DMS53 treated with DMSO at 0.1 percent for 48 hours (cell line): ENCODE results near the gene TMC7.
A peak's percentile ranks its signal among the peaks of the same experiment; 100 is the strongest.
"Not testable (repeated sequence)": the region's sequence is repeated elsewhere in the genome, so short reads cannot be mapped to it uniquely, and the experiment has no call there.

ENCODE experiments used
- DNase-seq: peaks from one replicate; lab custom pipeline; 2025; ENCODE audit not compliant: unreplicated experiment; lab: John Stamatoyannopoulos, UW

TMC7 gene

DNA sequence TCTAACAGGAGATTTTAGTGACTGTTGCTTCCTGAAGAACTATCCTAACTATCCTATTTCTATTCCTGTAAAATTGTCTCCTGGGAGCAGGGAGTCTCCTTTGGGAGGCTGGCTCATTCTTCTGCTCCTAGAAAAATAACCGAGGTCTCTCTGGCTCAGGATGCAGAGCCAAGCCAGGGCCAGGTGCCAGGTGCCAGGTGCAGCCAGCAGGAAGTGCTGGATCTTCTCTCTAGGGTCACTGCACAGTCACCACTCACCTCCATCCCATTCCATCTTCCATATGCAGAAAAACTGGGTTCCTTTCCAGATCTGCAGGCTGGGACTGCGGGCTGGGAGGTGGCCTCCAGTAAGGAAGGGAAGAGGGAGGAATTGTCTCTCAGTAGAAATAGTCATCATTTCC is 3.8 kb upstream of the TMC7 start:
- peak; percentile 45 for DNase-seq

DNA sequence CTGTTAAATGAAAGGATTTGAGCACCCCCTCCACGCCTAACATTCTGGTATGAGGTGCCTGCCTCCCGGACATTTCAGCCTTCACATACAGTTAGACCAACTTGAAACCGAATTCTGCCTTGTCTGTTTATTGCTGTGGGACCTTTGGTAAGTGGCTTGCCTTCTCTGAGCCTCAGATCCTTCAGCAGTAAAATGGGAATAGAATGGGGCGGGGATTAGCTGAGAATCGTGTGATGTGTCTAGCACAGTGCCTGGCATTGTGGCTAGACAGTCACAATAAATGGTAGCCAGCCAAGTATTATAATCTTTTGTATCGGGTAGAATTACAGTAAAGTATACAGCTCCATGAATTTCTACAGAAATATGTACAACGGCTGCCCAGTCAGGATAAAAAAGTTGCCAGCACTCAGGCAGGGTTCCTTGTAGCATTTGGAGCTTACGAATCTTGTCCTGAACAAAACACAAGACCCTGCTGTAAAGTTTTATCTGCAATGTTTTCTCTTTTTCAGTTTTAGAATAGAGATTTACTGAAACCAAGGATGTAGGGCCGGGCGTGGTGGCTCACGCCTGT is 786 bp downstream of the TMC7 start:
- no peak for DNase-seq

DNA sequence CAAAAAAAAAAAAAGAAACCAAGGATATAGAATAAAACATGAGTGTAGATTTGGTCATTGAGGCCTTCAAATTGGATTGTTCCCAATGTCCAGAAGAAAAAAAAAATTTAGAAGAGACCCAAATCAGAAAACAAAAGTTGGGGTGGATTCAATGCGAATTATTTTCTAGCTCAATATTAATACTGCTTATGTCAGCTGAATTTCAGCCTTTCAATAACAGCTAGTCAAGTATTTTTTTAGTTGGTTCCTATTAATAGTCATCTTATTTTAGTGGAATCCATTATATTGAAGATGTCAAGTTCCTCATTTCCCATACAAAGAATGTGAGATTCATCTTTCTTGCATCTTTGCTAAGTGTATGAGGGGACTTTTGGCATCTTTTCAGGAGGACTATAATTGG is 1.5 kb downstream of the TMC7 start:
- not testable (repeated sequence) for DNase-seq

DNA sequence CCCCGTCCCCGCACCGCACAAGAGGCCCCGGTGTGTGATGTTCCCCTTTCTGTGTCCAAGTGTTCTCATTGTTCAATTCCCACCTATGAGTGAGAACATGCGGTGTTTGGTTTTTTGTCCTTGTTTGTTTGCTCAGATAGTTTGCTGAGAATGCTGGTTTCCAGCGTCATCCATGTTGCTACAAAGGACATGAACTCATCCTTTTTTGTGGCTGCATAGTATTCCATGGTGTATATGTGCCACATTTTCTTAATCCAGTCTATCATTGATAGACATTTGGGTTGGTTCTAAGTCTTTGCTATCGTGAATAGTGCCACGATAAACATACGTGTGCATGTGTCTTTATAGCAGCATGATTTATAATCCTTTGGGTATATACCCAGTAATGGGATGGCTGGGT is 8.0 kb downstream of the TMC7 start:
- DNase-seq = not testable (repeated sequence)

DNA sequence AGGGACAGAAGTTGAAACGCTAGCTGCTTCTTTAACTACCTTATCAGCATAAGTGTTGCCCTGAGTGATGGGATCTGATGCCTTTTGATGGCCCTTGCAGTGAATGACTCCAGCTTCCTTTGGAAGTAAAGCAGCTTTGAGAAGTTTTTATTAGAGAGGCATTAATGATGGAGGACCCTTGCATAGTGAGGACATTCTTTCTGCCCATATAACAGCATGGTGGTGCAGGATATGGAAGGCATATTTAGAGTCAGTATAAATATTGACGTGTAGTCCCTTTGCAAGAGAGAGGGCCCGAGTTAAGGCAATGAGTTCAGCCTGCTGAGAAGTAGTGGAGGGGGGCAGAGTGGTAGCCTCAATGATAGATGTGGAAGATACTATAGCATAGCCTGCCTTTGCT is 9.8 kb downstream of the TMC7 start:
- not testable (repeated sequence) for DNase-seq

DNA sequence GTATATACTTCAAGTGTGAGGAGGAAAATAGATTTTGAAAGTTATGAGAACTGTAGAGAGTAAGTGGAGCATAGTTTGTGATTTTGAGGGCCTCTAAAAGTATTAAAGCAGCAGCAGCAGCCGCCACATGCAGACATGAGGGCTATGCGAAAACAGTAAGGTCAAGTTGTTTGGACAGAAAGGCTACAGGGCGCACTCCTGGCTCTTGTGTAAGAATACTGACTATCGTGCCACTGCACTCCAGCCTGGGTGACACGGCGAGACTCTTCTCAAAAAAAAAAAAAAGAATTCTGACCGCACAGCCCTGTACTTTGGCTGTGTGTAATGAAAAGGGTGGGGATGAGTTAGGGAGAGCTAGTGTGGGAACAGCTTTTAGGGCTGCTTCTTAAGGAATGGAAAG is 10.4 kb downstream of the TMC7 start:
- not testable (repeated sequence) for DNase-seq

DNA sequence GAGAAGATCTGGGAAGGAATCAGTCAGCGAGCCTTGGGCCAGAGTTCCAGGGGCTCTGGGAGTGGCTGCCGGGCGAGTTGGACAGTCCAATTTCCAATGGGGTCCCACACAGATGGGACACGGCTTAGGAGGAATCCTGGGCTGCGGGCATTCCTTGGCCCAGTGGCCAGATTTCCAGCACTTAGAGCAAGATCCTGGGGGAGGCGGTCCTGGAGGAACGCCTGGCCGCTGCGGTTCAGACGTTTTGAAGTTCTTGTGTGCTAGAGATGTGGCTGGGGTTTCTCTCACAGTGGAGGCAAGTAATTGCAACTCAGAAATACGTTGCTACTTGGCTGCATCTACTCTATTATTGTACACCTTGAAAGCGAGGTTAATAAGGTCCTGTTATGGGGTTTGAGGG is 11.7 kb downstream of the TMC7 start:
- DNase-seq = not testable (repeated sequence)

DNA sequence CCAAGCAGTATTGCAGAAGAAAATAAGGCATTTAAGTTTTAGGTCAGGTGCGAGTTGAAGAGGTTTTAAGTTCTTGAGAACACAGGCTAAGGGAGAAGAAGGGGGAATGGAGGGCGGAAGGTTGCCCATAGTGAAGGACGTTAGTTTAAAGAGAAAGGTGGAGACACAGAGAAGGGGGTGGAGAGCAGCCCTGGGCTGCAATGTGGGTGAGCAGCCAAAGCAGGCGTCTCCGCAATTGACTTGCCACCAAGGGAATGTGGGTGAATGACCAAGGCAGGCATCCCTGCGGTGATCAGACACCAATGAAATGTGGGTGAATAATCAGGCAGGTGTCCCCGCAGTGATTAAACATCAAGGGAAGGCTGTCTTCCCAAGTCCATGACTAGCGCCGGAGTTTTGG is 12.8 kb downstream of the TMC7 start:
- not testable (repeated sequence) for DNase-seq

DNA sequence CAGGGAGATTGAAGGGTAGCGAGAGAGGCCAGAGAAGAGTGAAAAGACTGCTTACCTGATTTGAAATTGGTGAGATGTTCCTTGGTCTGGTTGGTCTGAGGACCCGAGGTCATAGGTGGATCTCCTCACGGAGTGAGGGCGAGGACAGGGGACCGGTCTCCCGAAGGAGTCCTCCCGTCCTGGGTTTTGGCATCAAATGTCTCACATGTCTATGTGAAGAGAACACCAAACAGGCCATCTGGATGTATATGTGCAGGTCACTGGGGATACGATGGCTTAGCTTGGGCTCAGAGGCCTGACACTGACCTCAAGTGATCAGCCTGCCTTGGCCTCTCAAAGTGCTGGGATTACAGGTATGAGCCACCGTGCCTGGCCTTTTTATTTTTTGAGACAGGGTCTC is 13.3 kb downstream of the TMC7 start:
- not testable (repeated sequence) for DNase-seq

DNA sequence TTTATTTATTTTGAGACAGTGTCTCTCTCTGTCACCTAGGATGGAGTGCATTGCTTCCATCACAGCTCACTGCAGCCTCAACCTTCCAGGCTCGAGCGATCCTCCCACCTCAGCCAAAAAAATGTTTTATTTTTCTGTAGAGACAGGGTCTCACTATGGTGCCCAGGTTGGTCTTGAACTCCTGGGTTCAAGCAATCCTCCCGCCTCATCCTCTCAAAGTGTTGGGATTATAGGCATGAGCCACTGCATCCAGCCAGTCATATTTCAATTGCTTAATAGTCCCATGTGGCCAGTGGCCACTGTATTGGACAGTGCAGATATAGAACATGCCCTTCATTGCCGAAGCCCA is 15.3 kb downstream of the TMC7 start:
- no peak for DNase-seq

DNA sequence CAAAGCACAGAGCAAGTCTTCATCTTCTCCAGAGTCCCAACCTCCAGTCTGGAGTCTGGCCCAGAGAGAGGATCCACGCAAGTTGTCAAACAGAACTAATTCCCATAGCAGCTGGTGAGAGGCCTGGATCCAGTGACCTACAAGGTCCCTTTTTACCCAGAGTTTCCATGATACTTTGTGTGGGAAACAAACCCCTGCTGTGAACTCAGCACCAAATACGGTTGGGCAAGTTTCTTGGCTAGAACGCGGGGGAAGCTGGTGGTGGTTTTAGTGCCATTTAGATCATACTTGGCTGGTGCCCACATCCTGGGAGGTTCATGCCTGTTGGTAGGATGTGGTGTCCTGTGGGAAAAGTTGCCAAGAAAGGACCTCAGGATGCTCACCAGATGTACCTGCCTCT is 18.1 kb downstream of the TMC7 start:
- no peak for DNase-seq

DNA sequence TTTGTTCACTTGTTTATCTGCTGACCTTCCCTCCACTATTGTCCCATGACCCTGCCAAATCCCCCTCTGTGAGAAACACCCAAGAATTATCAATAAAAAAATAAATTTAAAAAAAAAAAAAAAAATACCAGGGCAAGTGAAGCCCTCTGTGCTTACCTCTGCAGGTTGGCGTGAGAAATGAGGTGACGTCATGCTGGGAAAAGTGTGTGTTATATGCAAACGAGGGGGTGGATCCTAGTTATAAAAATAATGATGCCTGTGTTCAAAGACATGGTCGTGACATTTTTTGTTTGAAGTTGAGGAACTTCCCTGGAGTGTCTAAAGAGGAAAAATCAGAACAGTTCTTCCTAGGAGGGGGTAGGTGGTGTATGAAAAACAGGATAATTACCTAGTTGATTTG is 20.2 kb downstream of the TMC7 start:
- DNase-seq = no peak

DNA sequence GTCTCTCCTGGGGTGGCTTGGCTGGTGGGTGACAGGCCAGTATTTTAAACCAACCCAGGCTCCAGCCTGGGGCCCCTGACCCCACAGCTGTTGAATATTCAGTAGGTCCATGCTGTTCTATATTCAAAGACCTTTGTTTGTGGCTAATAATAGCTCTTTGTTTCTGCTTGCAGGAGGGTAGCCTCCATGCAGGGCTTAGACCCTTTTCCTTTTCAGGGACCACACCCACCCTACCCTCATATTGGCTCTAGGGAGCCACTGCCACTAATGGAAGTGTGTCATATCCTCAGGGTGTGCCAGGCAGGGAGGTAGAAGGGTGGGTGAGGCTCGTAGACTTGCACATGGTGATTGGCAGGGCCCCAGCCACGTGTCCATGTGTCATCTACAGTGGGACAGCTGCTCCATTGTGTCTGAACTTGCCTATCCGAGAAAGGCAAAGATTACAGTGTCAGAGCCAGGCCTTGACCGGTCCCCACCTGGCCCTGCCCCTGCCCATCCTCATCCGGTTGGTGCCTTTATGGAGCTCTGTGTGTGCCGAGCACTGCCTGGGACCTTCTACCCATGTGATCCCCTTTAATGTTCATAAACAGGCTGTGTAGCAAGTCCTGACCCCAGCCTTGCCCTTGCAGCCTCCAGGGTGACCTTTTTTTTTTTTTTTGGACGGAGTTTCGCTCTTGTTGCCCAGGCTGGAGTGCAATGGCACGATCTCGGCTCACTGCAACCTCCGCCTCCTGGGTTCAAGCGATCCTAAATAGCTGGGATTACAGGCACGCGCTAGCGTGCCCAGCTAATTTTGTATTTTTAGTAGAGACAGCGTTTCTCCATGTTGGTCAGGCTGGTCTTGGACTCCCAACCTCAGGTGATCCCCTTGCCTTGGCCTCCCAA is 22.1 kb downstream of the TMC7 start:
- DNase-seq = no peak

DNA sequence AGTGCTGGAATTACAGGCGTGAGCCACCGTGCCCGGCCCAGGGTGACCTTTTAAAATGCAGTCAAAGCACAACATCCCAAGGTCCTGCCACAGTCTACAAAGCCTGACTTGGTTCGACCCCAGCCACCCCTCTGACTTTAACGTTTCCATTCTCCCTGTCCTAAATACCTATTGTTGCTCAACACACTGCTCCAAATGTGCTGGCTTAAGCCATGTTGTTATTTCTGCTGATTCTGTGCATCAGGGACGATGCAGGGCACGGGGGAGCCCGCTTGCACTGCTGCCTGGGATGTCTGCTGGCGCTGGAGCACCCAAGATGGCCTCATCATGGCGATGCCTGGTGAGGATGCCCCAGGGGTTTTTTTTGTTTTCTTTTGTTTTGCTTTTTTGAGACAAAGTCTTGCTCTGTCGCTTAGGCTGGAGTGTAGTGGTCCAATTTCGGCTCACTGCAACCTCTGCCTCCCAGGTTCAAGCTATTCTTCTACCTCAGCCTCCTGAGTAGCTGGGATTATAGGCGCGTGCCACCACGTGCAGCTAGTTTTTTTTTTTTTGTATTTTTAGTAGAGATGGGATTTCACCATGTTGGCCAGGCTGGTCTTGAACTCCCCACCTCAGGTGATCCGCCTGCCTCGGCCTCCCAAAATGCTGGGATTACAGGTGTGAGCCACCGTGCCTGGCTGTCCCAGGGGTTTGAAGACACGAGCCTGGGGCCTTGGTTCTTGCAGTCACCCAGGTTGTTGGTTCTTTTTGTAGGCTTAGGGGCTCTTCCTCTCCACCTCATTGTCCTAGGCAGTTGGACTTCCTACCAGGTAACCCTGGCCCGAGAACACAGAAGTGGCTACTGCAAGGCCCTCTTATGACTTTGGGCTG is 22.9 kb downstream of the TMC7 start:
- no peak for DNase-seq

DNA sequence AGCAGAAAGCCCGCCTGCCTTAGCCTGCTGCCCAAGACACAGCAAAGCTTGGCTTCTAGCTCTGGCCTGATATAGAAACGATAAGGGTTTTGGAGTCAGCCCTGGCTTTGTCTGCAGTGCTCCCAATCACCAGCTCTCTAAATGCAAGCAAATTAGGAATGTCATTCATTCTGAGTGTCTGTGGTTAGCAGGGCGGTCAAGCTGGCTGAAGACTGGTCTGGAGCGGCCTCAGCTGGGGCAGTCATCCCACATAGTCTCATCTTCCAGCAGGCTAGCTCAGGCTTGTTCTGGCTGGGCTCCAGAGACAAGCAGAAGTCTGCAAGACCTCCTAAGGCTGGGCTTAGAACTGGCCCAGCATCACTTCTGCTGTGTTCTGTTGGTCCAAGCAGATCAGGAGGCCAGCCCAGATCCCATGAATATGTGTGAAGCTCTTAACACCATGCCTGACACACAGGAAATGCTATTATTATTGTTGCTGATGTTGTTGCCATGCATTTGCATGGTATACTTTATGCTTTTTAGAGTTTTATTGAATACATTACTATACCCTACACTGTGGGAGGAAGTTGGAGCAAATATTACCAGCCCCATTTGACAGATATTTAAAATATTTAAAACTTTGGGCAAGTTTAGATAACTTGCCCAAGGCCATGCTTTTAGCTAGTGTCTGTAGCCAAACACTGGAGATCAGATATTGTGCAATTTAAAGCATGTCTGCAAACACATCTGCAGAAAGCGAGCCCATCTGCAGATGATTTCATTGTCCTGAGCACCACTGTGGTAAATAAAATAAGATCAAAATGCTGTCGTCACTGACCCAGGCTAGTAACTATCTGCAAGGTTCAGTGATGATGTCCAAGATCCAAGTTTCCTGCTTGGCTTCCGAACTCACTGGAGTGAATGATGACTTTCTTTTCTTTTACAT is 24.8 kb downstream of the TMC7 start:
- no peak for DNase-seq

DNA sequence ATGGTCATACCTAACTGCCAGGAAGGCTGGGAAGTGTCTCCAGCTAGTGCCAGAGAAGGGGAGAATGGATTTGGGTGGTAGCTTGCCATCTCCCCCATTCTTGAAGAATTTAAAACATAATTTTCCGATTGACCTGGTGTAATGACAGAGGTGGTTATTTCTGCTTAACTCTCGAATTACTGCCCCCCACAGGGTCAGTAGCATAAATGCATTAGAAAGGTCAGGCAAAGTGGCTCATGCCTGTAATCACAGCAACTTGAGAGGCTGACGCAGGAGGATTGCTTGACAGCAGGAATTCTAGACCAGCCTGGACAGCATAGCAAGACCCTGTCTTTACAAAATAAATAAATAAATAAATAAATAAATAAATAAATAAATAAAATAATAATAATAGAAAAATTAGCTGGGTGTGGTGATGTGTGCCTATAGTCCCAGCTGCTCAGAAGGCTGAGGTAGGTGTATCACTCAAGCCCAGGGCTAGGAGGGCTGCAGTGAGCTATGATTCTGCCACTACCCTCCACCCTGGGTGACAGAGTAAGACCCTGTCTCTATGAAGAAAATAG is 27.5 kb downstream of the TMC7 start:
- no peak for DNase-seq

DNA sequence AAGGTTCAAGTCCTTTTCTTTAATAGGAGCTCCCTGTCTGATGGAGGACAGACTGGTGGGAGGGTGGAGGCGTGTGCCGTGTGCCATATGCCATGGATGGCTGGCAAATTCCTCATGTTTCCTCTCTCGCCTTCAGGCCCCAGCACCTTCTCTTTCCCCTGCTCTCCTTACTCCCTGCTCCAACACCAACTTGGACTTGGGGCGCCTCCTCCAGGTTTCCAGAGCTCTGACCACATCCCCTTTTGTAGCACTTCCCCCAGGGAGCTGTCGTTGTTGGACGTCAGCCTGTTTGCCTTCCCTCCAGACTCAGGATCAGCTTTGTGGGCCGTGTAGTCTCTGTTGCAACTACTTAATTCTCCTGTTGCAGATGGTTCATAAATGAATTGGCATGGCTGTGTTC is 30.7 kb downstream of the TMC7 start:
- no peak for DNase-seq

DNA sequence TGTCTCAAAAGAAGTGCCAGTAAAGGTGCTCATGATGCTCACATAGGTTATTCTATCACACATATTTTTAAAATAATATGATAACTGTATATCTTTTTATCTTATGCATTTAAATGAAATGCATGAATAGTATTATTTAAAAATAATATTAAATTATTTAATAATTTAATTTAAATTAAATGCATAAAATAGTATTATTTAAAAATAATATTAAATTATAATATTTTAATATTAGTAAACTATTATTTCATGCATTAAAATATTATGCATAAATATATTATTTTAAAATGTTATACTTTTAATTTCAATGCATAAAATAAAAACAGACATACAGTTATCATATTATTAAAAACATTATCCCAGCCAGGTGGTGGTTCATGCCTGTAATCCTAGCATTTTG is 33.4 kb downstream of the TMC7 start:
- no peak for DNase-seq

DNA sequence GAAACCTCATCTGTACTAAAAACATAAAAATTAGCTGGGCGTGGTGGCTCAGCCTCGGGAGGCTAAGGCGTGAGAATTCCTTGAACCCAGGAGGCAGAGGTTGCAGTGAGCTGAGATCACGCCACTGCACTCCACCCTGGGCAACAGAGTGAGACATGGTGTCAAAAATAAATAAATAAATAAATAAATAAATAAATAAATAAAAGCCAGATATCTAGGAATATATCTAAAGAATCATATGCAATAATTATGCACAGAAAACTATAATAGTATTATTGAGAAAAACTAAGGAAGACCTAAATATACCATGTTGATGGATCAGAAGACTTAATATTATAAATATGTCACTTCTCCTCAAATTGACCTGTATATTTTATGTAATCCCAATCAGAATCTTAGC is 37.0 kb downstream of the TMC7 start:
- no peak for DNase-seq

DNA sequence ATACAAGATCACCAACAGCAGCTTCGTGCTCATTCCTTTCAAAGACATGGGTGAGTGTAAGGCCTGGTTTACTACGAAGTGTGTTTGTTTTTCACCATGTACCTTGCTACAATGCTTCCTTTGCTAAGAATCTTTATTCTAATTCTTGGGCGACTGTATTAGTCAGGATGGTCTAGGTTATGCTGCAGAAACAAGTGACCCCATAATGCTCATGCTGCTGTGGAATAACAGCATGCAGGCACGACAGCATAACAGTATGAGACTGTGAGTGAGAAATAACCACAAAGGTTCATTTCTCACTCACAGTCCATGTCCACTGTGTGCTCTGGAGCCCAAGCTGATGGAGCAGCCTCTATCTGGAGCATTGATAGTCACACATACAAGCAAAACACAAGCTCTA is 38.0 kb downstream of the TMC7 start:
- DNase-seq = no peak

DNA sequence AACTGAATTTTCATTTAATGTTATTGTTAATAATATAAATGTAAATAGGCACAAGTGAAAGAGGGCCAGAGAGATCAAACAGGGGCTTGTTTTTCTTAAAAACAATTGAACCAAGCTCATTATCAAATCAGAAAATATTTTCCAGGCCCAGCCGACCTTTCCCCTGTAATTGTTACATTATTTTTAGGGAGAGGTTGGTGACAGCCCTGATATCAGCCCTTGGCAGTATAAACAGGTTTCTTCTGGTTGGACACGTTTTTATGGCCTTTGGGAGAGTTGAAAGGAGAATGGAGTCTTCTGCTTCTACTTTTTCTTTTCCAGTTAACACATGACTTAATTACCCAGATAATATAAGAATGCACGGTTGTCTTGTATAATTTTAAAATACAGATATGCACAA is 43.7 kb downstream of the TMC7 start:
- no peak for DNase-seq
